ENCODE data around the gene SPATA2L.
"Not testable (repeated sequence)": the region's sequence is repeated elsewhere in the genome, so short reads cannot be mapped to it uniquely, and the experiment has no call there.

Gene SPATA2L

GRCh38 chr16:89706518-89707260 is 5.2 kb upstream of the SPATA2L start:
- DNase-seq (ENCODE audit: low spot score): no peak

DNA sequence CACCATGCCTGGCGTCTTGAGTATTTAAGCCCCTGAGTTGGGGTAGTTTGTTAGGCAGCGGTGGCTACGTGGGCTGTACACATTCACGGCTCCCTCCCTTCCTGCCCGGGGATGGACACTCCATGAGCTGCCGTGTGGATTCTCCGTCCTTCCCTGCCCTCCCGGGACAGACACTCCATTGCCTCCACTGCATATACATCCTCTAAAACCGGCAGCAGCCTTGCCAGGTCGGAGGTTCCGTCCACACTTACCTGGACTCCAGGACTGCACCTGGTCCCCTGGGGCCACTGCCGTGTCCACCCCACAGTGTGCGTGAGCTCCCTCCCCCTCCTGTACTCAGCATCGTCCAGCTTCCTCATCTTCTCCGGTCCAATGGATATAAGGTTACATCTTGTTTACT is 3.5 kb upstream of the SPATA2L start:
- no peak for DNase-seq (ENCODE audit: low spot score)

- DNase-seq (ENCODE audit: low spot score): no peak
Measured at GRCh38 chr16:89704281-89704680, 2.8 kb upstream of the SPATA2L start.

DNA sequence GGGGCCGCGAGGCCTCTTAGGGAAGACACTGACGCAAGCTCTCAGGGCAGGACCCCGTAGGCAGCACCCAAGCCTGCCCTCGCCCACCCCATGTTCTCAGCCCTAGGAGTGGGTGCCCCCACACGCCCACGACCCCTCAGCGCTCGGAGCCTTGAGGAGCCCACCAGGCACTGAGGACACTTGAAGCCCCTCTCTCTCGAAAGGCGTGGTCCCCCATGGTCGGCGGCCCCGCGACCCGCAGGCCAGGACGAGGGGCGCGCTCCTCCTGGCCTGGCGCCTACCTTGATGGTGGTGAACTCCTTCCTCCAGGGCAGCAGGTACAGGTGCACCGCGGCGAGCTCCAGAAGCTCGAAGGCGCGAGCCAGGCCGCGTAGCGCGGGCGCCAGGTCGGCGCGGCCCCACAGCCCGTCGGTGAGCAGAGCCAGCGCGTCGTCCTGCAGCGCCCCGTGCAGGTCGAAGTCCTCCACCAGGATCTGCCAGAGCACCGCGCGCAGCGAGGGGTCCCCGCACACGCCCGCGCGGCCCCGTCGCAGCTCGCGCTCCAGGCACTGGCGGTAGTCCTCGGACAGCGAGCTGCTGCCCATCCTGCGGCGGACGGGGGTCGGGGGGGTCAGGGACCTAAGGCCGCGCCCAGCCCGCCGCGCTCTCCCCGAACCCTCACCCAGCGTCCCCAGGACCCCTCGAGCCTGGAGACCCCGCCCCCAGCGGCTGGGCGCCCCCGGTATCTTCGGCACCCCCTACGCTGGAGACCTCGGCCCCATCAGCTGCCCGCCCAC is 668 bp downstream of the SPATA2L start:
- peak; percentile 40 for DNase-seq (ENCODE audit: low spot score)

GRCh38 chr16:89700100-89700648 is 1.3 kb downstream of the SPATA2L start:
- peak; percentile 95 for DNase-seq (ENCODE audit: low spot score)

- not testable (repeated sequence) for DNase-seq (ENCODE audit: low spot score)
Measured at GRCh38 chr16:89699629-89700099, 1.8 kb downstream of the SPATA2L start.

DNA sequence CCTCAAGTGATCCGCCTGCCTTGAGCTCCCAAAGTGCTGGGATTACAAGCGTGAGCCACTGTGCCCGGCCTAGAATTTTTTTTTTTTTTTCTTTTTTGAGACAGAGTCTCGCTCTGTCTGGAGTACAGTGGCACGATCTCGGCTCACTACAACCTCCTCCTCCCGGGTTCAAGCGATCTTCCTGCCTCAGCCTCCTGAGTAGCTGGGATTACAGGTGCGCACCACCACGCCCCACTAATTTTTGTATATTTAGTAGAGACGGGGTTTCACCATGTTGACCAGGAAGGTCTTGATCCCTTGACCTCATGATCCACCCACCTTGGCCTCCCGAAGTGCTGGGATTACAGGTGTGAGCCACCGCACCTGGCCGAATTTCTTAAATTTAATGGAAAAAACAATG is 2.8 kb downstream of the SPATA2L start:
- not testable (repeated sequence) for DNase-seq (ENCODE audit: low spot score)

DNA sequence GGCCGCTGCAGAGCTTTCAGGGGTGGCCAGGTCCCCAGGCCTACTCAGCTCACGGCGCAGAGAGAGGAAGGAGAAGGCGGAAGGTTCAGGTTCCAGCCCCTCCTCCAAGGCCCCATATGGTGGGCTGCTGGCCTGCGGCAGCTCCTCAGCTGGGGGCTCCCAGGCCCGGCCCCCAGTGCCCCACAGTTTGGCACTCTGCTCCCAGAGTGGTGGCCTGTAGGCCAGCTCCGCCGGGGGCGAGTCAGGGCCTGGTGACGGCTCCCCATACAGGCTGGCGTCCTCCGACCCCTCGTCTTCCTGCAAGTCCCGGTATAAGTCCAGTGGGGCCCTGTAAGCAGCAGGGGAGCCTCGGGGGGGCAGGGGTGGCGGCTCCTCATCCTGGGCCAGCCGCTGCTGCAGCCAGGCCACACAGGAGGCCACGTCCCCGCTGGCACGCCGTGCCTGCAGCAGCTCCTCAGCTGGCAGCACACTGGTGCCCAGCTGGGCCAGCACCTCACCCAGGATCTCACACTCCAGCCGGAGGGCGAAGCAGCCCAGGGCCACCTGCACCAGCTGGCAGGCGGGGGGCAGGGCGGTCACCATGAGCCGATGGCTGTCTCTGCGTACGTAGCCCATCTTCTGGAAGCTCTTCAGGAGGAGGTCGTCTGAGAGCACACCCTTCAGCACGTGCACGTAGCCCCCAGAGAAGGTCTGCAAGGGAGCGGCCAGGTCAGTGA is 3.7 kb downstream of the SPATA2L start:
- DNase-seq (ENCODE audit: low spot score): no peak

DNA sequence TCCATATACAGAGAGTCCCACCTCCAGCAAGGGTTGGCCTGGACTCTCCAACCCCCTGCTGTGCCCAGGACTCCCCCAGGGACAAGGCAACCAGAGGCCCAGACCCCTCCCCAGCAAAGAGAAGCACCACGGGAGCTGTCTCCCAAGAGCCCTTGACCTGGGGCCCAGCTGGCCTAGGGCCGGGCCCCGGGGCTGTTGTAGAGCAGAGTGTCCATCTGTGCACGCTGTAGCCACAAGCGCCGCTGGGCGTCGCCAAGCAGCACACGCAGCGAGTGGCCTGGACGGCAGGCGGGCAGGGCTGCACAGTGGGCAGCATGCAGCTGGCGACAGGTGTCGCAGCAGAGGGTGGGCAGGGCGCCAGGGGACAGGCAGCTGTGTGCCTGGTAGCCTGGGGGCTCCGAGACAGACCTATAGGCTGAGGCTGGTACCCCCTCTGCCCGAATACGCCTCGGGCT is 4.3 kb downstream of the SPATA2L start:
- DNase-seq (ENCODE audit: low spot score): no peak

DNA sequence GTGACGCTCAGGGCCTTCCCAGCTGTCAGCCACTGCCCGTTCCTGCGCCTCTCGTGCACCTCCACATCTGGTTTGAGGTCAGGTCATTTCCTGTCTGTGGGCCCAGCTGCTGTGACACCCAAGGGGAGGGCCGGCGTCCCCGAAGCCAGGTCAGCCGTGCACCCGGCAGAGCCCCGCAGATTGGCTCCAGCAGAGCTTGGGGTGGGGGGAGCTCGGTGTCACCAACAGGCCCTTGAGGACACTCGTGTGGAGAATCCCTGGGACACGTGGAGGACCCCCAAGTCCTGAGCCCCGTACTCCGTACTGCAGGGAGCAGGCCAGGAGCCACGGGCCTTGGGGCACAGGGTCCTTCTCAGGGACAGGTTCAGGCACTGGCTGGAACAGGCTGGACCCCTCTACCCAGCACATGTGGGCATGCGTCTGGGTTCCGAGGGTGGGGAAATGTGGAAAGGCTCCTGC is 4.8 kb downstream of the SPATA2L start:
- no peak for DNase-seq (ENCODE audit: low spot score)

GRCh38 chr16:89695875-89696669 is 5.4 kb downstream of the SPATA2L start:
- no peak for DNase-seq (ENCODE audit: low spot score)

DNA sequence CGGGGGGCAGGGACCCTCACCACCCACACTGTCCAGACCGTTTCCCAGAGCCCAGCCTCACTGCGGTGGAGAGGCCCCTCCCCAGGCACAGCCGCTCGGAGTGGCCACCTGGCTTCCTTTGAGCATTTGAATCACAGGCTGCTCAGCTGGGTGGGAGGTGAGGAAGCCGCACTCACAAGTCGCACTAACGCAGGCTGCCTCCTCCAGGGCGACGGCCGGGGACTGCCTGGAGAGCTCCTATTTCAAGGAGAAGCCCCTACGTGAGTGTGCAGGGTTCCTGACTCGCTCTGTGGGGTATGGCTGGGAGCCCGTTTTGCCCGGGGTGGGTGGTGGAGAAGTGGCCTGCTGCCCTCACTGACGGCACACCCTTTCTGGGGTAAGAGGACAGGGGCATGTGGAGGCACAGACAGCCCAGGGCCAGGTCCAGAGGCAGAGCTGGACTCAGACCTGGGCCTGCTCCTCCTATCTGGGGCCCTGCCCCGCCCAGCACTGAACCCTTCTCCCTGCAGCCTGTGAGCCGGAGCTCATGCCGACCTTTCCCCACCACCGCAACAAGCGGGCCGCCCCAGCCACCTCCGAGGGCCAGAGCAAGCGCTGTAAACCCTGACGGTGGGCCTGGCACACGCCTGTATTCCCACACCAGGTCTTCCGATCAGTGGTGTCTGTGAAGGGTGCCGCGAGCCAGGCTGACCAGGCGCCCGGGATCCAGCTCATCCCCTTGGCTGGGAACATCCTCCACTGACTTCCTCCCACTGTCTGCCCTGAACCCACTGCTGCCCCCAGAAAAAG is 6.2 kb downstream of the SPATA2L start:
- no peak for DNase-seq (ENCODE audit: low spot score)

- not testable (repeated sequence) for DNase-seq (ENCODE audit: low spot score)
Measured at GRCh38 chr16:89694784-89695085, 6.8 kb downstream of the SPATA2L start.

DNA sequence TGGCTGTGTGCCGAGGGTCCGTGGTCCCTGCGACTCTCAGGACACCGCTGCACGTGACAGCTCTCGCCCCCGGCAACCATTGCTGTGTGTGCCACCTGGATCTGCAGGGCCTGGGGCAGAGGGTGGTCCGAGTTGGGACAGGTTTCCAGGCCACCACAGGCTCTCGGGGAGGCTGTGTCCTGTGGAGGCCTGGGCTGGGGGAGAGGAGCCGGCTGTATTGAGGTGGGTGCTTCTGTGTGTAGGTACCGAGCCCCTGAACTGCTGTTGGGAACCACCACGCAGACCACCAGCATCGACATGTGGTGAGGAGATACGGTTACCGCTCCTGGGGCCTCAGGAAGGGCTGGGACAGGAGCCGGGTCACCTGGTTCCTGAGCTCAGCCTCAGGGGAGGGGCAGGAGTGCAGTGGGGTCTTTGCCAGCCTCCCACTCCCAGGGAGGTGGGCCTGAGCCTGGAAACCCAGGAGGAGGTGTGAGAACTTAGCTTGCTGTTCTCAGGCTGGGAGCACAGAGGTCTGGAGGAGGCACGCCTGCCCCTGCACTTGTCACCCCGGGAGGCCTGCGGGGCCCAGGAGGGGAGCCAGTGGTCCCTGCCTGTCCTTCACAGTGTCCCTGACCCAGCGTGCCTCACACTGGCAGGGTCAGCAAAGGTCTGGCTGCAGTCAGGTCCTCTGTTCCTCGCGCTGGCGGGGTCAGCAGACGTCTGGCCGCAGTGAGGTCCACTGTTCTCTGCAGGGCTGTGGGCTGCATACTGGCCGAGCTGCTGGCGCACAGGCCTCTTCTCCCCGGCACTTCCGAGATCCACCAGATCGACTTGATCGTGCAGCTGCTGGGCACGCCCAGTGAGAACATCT is 7.3 kb downstream of the SPATA2L start:
- DNase-seq (ENCODE audit: low spot score): no peak

DNA sequence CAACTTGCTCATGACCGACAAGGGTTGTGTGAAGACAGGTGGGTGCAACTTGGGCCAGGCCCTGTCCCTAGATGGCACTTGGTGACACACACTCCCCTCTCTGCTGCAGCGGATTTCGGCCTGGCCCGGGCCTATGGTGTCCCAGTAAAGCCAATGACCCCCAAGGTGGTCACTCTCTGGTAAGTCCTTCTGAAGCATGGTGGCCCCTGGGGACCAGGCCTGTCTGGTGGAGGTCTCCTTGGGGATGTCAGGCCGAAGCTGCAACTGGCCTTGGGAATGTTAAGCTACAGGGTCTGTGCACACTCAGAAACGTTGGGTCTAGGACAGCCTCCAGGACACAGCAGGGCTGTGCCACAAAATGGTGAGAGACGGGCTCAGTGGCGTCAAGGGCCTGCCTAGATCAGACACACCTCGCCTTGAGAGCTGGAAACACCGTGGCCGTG is 8.2 kb downstream of the SPATA2L start:
- no peak for DNase-seq (ENCODE audit: low spot score)

DNA sequence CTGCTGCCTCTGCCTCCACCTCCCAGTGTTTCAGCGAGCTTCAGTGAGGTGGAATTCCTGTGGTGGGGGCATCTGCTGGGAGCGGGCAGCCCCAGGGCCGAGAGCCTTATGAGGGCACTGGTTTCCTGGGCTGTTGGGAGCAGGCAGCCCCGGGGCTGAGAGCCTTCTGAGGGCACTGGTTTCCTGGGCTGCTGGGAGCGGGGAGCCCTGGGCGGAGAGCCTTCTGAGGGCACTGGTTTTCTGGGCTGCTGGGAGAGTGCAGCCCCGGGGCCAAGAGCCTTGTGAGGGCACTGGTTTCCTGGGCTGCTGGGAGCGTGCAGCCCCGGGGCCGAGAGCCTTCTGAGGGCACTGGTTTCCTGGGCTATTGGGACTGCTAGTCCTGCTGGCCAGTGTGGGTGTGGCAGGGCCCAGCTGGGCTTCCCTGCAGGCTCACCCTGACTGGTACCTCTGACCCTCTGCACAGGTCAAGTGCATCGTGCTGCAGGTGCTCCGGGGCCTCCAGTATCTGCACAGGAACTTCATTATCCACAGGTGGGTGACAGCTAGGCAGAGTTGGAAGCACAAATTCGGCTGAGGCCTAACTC is 9.4 kb downstream of the SPATA2L start:
- DNase-seq (ENCODE audit: low spot score): no peak

DNA sequence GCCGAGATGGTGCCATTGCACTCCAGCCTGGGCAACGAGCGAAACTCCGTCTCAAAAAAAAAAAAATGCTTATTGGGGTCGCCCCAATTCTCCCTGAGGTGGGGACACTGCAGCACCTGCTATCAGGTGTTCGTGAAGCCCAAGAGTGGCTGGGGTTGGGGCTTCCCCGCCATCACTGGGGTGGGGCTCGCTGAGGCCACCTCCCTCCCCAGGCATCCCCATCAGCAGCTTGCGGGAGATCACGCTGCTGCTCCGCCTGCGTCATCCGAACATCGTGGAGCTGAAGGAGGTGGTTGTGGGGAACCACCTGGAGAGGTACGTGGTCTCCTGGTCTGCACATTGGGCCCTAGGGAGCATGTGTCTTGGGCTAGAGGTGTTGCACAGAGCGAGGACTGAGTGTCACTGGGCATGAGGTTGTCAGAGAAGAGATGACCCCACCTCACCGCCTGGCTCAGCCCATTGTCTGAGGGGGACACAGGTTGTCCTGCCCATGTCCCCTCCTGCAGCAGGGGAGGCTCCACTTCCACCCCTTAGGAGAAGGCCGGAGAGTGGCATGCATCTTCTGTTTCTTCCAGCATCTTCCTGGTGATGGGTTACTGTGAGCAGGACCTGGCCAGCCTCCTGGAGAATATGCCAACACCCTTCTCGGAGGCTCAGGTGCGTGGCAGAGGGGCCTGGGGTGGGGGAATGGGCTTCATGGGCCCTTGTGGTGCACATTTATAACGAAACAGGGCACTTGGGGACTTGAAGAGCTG is 10.1 kb downstream of the SPATA2L start:
- no peak for DNase-seq (ENCODE audit: low spot score)

DNA sequence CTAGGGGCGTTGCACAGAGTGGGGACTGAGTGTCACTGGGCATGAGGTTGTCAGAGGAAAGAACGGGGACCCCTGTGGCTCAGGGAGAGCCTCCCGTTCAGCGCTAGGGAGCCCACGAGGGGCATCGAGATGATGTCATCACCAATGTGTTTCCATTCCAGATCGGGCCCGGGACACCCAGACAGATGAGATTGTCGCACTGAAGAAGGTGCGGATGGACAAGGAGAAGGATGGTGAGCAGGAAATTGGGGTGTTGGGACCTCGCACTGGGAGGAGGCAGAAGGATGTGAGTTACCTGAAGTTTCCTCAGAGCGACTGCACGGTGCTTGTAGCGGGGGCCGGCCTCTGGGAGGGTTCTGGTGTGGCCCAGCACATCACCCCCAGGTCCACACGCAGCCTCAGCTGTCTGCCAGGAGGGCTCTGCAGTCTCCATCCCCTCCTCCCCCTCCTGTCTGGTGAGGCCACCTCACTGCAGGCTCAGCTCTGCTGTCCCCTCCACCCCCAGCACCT is 11.1 kb downstream of the SPATA2L start:
- no peak for DNase-seq (ENCODE audit: low spot score)

Measured in CD4-positive, alpha-beta T cell treated with Interleukin-6 at 100 ng/mL for 8 hours (primary cell).